ENCODE results near the gene TSPYL2.

TSPYL2 gene

DNA sequence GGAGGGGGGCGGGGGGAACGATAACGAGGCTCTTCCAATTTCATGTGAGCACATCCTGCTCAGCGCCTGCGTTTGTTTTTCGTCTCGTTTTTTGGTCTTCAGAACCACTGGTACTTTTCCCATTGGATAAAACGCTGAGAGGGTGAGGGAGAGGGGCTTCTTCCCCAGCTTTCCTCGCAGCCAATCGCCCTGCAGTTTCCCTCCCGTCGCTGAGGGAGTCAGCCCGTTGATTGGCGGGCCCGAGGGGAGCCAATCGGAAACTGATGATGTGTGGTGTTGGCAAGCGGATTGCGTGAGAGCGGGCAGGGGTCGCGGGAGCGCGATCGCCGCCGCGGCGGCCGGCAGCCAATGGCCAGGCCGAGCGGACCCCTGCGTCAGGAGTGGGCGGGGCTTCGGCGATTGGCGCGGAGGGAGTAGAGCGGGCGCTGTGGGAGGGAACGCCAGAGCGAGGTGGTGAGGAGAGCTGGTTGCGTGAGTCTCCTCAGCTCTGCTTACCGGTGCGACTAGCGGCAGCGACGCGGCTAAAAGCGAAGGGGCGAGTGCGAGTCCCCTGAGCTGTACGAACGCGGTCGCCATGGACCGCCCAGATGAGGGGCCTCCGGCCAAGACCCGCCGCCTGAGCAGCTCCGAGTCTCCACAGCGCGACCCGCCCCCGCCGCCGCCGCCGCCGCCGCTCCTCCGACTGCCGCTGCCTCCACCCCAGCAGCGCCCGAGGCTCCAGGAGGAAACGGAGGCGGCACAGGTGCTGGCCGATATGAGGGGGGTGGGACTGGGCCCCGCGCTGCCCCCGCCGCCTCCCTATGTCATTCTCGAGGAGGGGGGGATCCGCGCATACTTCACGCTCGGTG, at the start of gene TSPYL2:
Gene TSPYL2, plus strand, starts transcription at position 443 of the 848 bp plus-strand sequence. Its CDS starts 132 bp downstream, at position 575.
- H3K4me3 Mint-ChIP-seq: peak within 1 kb of the TSS; percentile 89 to 92 (median 90)
- no peaks in the 10 kb centered on the region for H3K27me3 Mint-ChIP-seq (ENCODE audit: low read depth)
- TF ChIP-seq, protein P1, sequence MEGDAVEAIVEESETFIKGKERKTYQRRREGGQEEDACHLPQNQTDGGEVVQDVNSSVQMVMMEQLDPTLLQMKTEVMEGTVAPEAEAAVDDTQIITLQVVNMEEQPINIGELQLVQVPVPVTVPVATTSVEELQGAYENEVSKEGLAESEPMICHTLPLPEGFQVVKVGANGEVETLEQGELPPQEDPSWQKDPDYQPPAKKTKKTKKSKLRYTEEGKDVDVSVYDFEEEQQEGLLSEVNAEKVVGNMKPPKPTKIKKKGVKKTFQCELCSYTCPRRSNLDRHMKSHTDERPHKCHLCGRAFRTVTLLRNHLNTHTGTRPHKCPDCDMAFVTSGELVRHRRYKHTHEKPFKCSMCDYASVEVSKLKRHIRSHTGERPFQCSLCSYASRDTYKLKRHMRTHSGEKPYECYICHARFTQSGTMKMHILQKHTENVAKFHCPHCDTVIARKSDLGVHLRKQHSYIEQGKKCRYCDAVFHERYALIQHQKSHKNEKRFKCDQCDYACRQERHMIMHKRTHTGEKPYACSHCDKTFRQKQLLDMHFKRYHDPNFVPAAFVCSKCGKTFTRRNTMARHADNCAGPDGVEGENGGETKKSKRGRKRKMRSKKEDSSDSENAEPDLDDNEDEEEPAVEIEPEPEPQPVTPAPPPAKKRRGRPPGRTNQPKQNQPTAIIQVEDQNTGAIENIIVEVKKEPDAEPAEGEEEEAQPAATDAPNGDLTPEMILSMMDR (IDR thresholded peaks at IDR 0.05; ENCODE audit: unreplicated experiment in 3 of 3): no peak
- H3K4me1 Mint-ChIP-seq: peaks cover 33% of the 10 kb centered on the region
- H3K27ac Mint-ChIP-seq: peak within 1 kb of the TSS; percentile 96 to 99 (median 98)
- peaks cover 28% of the 10 kb centered on the region for H3K36me3 Mint-ChIP-seq (ENCODE audit: low read depth)
- H3K9me3 Mint-ChIP-seq: peaks cover 16% of the 10 kb centered on the region

DNA sequence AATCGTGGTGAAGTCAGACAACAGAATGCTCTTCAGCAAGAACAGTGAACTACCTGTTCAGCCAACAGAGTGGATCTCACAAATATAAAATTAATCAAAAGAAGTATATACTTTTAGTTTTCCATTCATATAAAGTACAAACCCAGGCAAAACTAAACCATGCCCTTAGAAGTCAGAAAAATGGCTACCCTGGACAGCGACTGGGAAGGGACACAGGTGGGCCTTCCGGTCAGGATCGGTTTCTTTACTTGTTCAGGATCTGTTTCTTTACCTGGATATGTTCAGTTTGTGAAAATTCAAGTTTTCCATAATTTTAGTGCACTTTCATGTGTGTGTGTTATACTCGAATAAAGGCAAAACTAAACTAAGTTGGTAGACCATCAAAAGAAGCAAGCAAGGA, 46.0 kb upstream of the TSPYL2 start:
- no peak overlapping the region for H3K4me3 Mint-ChIP-seq

DNA sequence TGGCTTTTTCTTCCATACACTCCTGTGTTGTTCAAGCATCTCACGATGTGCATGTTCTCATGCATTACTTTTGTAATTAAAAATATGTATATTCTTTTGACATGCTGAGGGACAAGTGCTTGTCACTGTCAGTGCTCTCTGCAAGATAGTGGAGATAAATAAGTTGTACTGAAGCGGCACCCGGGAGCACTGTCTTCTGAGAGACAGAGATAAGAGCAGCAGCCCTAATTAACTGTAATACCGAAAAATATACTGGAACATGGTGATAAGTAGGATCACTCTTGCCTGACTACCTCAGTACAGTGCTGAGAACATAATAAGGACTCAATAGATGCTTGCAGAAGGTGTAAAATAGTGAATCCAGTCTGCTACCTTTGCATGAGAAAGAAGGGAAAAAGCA, 42.9 kb upstream of the TSPYL2 start:
- no peaks in the 10 kb centered on the region for H3K4me1 Mint-ChIP-seq

More for the DNA sequence above, 46.0 kb upstream of the TSPYL2 start:
- Mint-ChIP-seq H3K4me1 (no peaks in the 10 kb centered on the region), H3K27me3 (ENCODE audit: low read depth) (peaks cover 3% of the 10 kb centered on the region), H3K27ac (no peak overlapping the region), H3K36me3 (ENCODE audit: low read depth) (no peaks in the 10 kb centered on the region), H3K9me3 (peaks cover 8% of the 10 kb centered on the region)
- TF ChIP-seq, protein P1 (IDR thresholded peaks at IDR 0.05; ENCODE audit: unreplicated experiment in 3 of 3): no peak

DNA sequence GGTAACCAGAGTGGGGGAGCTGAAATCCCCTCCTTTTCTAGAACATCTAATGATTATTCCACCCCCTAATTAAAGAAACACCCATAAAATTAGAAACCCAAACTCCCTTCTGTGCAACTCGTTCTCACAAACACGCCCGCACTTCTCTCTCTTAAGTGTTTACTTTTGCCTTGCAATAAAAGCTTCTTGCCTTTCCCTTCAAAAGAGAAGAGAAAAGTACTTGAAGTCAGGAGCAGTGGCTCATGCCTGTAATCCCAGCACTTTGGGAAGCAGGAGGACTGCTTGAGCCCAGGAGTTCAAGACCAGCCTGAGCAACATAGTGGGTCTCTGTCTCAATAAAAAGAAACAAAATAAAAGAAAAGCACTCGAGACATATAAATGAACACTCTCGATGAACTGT, 37.2 kb upstream of the TSPYL2 start:
- Mint-ChIP-seq H3K36me3 (ENCODE audit: low read depth) (no peaks in the 10 kb centered on the region), H3K4me1 (no peaks in the 10 kb centered on the region), H3K27ac (no peak overlapping the region), H3K27me3 (ENCODE audit: low read depth) (peaks cover 14% of the 10 kb centered on the region), H3K9me3 (no peaks in the 10 kb centered on the region), H3K4me3 (no peak overlapping the region)
- TF ChIP-seq, protein P1 (IDR thresholded peaks at IDR 0.05; ENCODE audit: unreplicated experiment in 3 of 3): no peak

More for the DNA sequence above, 42.9 kb upstream of the TSPYL2 start:
- H3K9me3 Mint-ChIP-seq: peaks cover 4% of the 10 kb centered on the region
- H3K36me3 Mint-ChIP-seq (ENCODE audit: low read depth): no peaks in the 10 kb centered on the region
- H3K27me3 Mint-ChIP-seq (ENCODE audit: low read depth): peaks cover 10% of the 10 kb centered on the region
- H3K4me3 Mint-ChIP-seq: no peak overlapping the region
- TF ChIP-seq, protein P1 (IDR thresholded peaks at IDR 0.05; ENCODE audit: unreplicated experiment in 3 of 3): no peak
- no peak overlapping the region for H3K27ac Mint-ChIP-seq

DNA sequence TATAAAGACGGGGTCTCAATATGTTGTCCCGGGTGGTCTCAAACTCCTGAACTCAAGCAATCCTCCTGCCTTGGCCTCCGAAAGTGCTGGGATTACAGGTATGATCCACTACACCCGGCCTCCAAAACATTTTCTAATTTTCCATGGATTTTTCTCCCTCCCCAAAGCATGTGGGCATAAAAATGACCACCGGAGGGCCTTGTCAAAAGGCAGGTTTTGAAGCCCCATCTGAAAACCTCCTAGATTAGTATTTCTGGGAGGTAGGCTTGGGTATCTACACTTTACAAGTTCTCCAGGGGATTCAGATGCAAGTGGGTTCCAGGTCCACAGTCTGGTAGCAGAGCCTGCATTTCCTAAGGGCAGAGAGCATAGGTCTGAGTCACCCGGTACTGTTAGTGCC, 34.9 kb upstream of the TSPYL2 start:
- no peaks in the 10 kb centered on the region for H3K4me1 Mint-ChIP-seq
- H3K36me3 Mint-ChIP-seq (ENCODE audit: low read depth): no peaks in the 10 kb centered on the region
- TF ChIP-seq, protein P1 (IDR thresholded peaks at IDR 0.05; ENCODE audit: unreplicated experiment in 3 of 3): no peak
- peak overlapping the region in 2 of 3 experiments; percentile 80 for H3K4me3 Mint-ChIP-seq
- H3K27ac Mint-ChIP-seq: peak overlapping the region; percentile 43 to 83 (median 80)
- no peaks in the 10 kb centered on the region for H3K9me3 Mint-ChIP-seq
- peaks cover 11% of the 10 kb centered on the region for H3K27me3 Mint-ChIP-seq (ENCODE audit: low read depth)
